Loucy (cell line): ENCODE data around the gene VWA1.

Source experiments
- H2AFZ ChIP-seq: fragments of 200-600 bp; sonication (generic); 2 replicates; pipeline ENCODE4 v1.6.0; 2016; ENCODE audit warnings: antibody characterized with exemption, mild to moderate bottlenecking, low read length, moderate library complexity
- H3F3A ChIP-seq: fragments of 200-600 bp; 2 replicates; pipeline ENCODE4 v1.6.0; 2016; ENCODE audit warnings: antibody characterized with exemption, low read depth, mild to moderate bottlenecking
- H3K27me3 ChIP-seq: fragments of 200-600 bp; sonication (generic); 2 replicates; pipeline ENCODE4 v1.6.1; 2014; ENCODE audit warnings: low read length, mild to moderate bottlenecking; ENCODE audit not compliant: insufficient read depth, poor library complexity, severe bottlenecking
- H3K36me3 ChIP-seq: fragments of 200-600 bp; sonication (generic); 2 replicates; pipeline ENCODE4 v1.6.1; 2016; ENCODE audit warnings: low read length; ENCODE audit not compliant: insufficient read depth
- H3K4me1 ChIP-seq: fragments of 200-600 bp; sonication (generic); 2 replicates; pipeline ENCODE4 v1.5.1; 2014; ENCODE audit warnings: low read length, mild to moderate bottlenecking; ENCODE audit not compliant: insufficient read depth, poor library complexity, severe bottlenecking
- H3K4me2 ChIP-seq: fragments of 200-600 bp; sonication (generic); 2 replicates; pipeline ENCODE4 v1.6.0; 2014; ENCODE audit warnings: antibody characterized with exemption, low read length, low read depth, mild to moderate bottlenecking; ENCODE audit not compliant: poor library complexity, severe bottlenecking
- H3K4me3 ChIP-seq: fragments of 200-600 bp; sonication (generic); 2 replicates; pipeline ENCODE4 v1.5.1; 2014; ENCODE audit warnings: low read length, mild to moderate bottlenecking, mixed read lengths; ENCODE audit not compliant: poor library complexity, severe bottlenecking
- H3K79me2 ChIP-seq: fragments of 200-600 bp; sonication (generic); 2 replicates; pipeline ENCODE4 v1.6.1; 2014; ENCODE audit warnings: low read length; ENCODE audit not compliant: insufficient read depth
- H3K9ac ChIP-seq: fragments of 200-600 bp; sonication (generic); 2 replicates; pipeline ENCODE4 v1.6.0; 2014; ENCODE audit warnings: mild to moderate bottlenecking, low read depth, low read length, moderate library complexity; ENCODE audit not compliant: poor library complexity, severe bottlenecking
- H3K9me2 ChIP-seq: fragments of 200-600 bp; sonication (generic); replicated peaks from 2 replicates; pipeline ENCODE4 v1.6.1; 2016; ENCODE audit warnings: low read depth, low read length, mixed read lengths
- H3K9me3 ChIP-seq: fragments of 200-600 bp; sonication (generic); 2 replicates; pipeline ENCODE4 v1.6.1; 2014; ENCODE audit warnings: mild to moderate bottlenecking, antibody characterized with exemption, low read length, low read depth; ENCODE audit not compliant: insufficient read depth
- H4K20me1 ChIP-seq: fragments of 200-600 bp; sonication (generic); 2 replicates; pipeline ENCODE4 v1.6.0; 2014; ENCODE audit warnings: antibody characterized with exemption, low read length, mild to moderate bottlenecking; ENCODE audit not compliant: insufficient read depth, poor library complexity, severe bottlenecking
- EZH2phosphoT487 ChIP-seq: fragments of 200-600 bp; IDR thresholded peaks from 2 replicates; pipeline ENCODE4 v1.6.1; 2018; ENCODE audit warnings: antibody characterized with exemption, mild to moderate bottlenecking, moderate library complexity, borderline replicate concordance
- TF ChIP-seq, protein P1 (sequence below): fragments of 200-600 bp; sonication (generic); conservative IDR thresholded peaks from 2 replicates; pipeline ENCODE4 v1.5.1; 2014; ENCODE audit warnings: mild to moderate bottlenecking, antibody characterized with exemption, low read length

VWA1 gene

DNA sequence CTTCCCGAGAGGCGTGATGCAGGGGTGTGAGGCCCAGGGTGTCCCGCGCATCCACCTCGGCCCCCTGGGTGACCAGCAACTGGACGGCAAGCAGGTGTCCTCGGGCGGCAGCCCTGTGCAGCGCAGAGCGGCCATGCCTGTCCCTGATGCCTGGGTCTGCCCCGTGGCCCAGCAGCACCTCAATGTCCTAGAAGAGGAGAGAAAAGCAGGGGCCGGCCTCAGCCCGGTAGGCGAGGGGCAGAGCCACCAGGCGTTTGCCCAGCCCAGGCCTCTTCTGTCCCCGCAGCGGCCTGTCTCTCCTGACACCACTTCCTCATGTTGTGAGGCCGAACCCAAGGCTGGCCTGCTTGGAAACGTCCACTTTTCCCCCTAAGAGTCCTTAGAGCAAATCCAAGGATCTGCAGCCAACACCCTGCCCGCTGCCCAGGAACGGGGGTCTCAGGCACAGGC is 16.1 kb upstream of the VWA1 start:
- peaks cover 11% of the 10 kb centered on the region for H3K4me1 ChIP-seq
- no peaks in the 10 kb centered on the region for H3K27me3 ChIP-seq
- no peaks in the 10 kb centered on the region for H3K9me2 ChIP-seq
- no peak overlapping the region for H3K4me3 ChIP-seq
- no peaks in the 10 kb centered on the region for H3K36me3 ChIP-seq
- no peaks in the 10 kb centered on the region for H3F3A ChIP-seq
- H4K20me1 ChIP-seq = no peaks in the 10 kb centered on the region
- H2AFZ ChIP-seq = no peak overlapping the region
- H3K9me3 ChIP-seq = no peaks in the 10 kb centered on the region
- H3K4me2 ChIP-seq = no peak overlapping the region
- TF ChIP-seq EZH2phosphoT487 = no peak
- TF ChIP-seq, protein P1, sequence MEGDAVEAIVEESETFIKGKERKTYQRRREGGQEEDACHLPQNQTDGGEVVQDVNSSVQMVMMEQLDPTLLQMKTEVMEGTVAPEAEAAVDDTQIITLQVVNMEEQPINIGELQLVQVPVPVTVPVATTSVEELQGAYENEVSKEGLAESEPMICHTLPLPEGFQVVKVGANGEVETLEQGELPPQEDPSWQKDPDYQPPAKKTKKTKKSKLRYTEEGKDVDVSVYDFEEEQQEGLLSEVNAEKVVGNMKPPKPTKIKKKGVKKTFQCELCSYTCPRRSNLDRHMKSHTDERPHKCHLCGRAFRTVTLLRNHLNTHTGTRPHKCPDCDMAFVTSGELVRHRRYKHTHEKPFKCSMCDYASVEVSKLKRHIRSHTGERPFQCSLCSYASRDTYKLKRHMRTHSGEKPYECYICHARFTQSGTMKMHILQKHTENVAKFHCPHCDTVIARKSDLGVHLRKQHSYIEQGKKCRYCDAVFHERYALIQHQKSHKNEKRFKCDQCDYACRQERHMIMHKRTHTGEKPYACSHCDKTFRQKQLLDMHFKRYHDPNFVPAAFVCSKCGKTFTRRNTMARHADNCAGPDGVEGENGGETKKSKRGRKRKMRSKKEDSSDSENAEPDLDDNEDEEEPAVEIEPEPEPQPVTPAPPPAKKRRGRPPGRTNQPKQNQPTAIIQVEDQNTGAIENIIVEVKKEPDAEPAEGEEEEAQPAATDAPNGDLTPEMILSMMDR = no peak
- no peak overlapping the region for H3K9ac ChIP-seq
- no peaks in the 10 kb centered on the region for H3K79me2 ChIP-seq

DNA sequence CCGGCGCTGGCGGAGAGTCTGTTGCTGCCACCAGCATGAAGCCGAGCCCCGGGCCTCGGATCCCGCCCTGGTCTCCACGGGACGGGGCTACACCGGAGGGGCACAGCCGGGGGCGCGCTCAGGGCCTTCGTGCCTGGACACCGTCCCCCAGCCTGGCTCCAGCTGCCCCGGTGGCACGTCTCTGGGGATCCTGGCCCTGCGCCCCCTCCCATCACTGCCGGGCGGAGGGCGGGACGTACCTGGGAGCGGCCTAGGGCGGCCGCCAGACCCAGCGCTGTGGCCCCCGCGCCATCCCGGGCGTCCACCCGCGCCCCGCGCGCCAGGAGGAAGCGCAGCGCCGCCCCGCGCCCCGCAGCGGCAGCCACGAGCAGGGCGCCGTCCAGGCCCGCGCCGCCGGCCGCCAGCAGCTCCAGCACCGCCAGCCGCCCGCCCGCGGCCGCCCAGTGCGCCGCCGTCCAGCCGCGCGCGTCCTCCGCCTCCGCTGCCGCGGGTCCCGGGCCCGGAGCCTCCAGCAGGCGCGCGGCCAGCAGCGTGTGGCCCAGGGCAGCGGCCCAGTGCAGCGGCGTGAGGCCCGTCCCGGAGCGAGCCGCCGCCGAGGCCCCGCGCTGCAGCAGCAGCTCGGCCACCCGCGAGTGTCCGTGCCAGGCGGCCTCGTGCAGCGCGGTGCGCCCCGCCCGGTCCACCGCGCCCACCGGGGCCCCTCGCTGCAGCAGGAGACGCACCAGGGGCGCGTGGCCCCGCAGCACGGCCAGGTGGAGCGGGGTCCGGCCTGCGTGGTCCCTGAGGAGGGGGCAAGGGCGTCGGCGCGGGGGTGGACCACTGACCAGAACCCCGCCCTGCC is 15.5 kb upstream of the VWA1 start:
- H3K79me2 ChIP-seq = no peaks in the 10 kb centered on the region
- no peaks in the 10 kb centered on the region for H4K20me1 ChIP-seq
- H3K27me3 ChIP-seq = no peaks in the 10 kb centered on the region
- no peak overlapping the region for H3K4me3 ChIP-seq
- no peak overlapping the region for H2AFZ ChIP-seq
- H3F3A ChIP-seq = no peaks in the 10 kb centered on the region
- no peaks in the 10 kb centered on the region for H3K9me2 ChIP-seq
- H3K4me1 ChIP-seq = peaks cover 11% of the 10 kb centered on the region
- TF ChIP-seq EZH2phosphoT487 = no peak
- TF ChIP-seq, protein P1 = no peak
- H3K9ac ChIP-seq = no peak overlapping the region
- H3K4me2 ChIP-seq = no peak overlapping the region
- H3K36me3 ChIP-seq = no peaks in the 10 kb centered on the region
- H3K9me3 ChIP-seq = no peaks in the 10 kb centered on the region

DNA sequence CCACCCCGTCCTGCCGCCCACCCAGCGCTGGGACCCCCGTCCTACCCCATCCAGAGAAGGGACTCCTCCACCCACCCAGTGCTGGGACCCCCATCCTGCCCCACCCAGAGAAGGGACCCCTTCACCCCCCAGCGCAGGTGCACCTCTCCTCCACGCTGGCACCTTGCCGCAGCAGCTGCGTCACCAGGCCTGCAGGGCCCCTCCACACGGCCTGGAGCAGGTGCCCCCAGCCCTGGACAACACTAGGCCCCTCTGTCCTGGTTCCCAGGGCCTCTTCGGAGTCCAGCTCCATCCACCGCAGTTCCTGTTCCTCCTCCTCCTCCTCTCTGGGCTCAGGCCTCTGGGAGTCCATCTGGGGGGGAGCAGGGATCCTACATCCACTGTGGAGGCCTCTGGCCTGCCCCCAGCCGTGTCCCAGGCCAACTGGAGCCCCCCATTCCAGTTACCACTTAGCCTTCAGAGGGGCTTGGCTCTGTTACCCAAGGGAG is 14.8 kb upstream of the VWA1 start:
- peaks cover 11% of the 10 kb centered on the region for H3K4me1 ChIP-seq
- no peak overlapping the region for H2AFZ ChIP-seq
- no peaks in the 10 kb centered on the region for H3K9me3 ChIP-seq
- H3F3A ChIP-seq = no peaks in the 10 kb centered on the region
- H3K4me2 ChIP-seq = no peak overlapping the region
- H3K9ac ChIP-seq = peak overlapping the region; percentile 52
- no peaks in the 10 kb centered on the region for H3K79me2 ChIP-seq
- TF ChIP-seq, protein P1 = no peak
- no peak for TF ChIP-seq EZH2phosphoT487
- H3K4me3 ChIP-seq = no peak overlapping the region
- H3K9me2 ChIP-seq = no peaks in the 10 kb centered on the region
- H3K36me3 ChIP-seq = no peaks in the 10 kb centered on the region
- H3K27me3 ChIP-seq = no peaks in the 10 kb centered on the region
- H4K20me1 ChIP-seq = no peaks in the 10 kb centered on the region
